NCI-H2171 (cell line): Measurements from ENCODE around the gene TRIM40.

ENCODE experiments used
- DNase-seq: peaks from one replicate; lab custom pipeline; 2025; lab: John Stamatoyannopoulos, UW

Gene TRIM40

GRCh38 chr6:30149858-30150550 lies 14.1 kb downstream of the TRIM40 start:
- DNase-seq: no peak

- no peak for DNase-seq
These were observed 14.9 kb downstream of the TRIM40 start for GRCh38 chr6:30150671-30151395.

- DNase-seq: no peak
These were observed 15.6 kb downstream of the TRIM40 start for GRCh38 chr6:30151580-30151979.

- no peak for DNase-seq
These were observed 16.2 kb downstream of the TRIM40 start for GRCh38 chr6:30152016-30152673.

- DNase-seq: no peak
These were observed 17.1 kb downstream of the TRIM40 start for GRCh38 chr6:30152910-30153610.

GRCh38 chr6:30154061-30154460 lies 18.1 kb downstream of the TRIM40 start:
- no peak for DNase-seq

GRCh38 chr6:30154709-30155519 lies 19.0 kb downstream of the TRIM40 start:
- no peak for DNase-seq

GRCh38 chr6:30155520-30156261 lies 19.8 kb downstream of the TRIM40 start:
- DNase-seq: no peak

- no peak for DNase-seq
These were observed 20.3 kb downstream of the TRIM40 start for GRCh38 chr6:30156262-30156599.

GRCh38 chr6:30156774-30157173 lies 20.8 kb downstream of the TRIM40 start:
- DNase-seq: no peak

- DNase-seq: no peak
These were observed 21.6 kb downstream of the TRIM40 start for GRCh38 chr6:30157581-30157980.

GRCh38 chr6:30157999-30158398 lies 22.1 kb downstream of the TRIM40 start:
- DNase-seq: no peak

- no peak for DNase-seq
These were observed 22.6 kb downstream of the TRIM40 start for GRCh38 chr6:30158475-30159040.

- no peak for DNase-seq
These were observed 24.3 kb downstream of the TRIM40 start for GRCh38 chr6:30160008-30160784.

- DNase-seq: no peak
These were observed 25.0 kb downstream of the TRIM40 start, which contains the start of gene TRIM10 for GRCh38 chr6:30160785-30161531. TRIM10 (minus strand) TSS chr6:30161211; CDS start chr6:30160858, 353 bp downstream.

- no peak for DNase-seq
These were observed 26.5 kb downstream of the TRIM40 start for GRCh38 chr6:30162265-30163089.

- no peak for DNase-seq
These were observed 27.4 kb downstream of the TRIM40 start, which contains the start of gene TRIM15 for GRCh38 chr6:30163090-30163917. TRIM15 (plus strand) TSS chr6:30163546; CDS start chr6:30163685, 139 bp downstream.
